GM19455 (cell line): ENCODE data around the gene ZFYVE26.
A peak's percentile ranks its signal among the peaks of the same experiment; 100 is the strongest.
"Not testable (repeated sequence)": the region's sequence is repeated elsewhere in the genome, so short reads cannot be mapped to it uniquely, and the experiment has no call there.

Experiments
- ATAC-seq: cut with Tn5 transposase; IDR thresholded peaks from one replicate; pipeline ENCODE4 v1.9.1; 2021; ENCODE audit not compliant: unreplicated experiment

Gene ZFYVE26

GRCh38 chr14:67816326-67817002 lies at the start of gene ZFYVE26:
Gene ZFYVE26 (minus strand): TSS chr14:67816590. CDS start chr14:67815963, 627 bp downstream.
- peak; percentile 74 for ATAC-seq

DNA sequence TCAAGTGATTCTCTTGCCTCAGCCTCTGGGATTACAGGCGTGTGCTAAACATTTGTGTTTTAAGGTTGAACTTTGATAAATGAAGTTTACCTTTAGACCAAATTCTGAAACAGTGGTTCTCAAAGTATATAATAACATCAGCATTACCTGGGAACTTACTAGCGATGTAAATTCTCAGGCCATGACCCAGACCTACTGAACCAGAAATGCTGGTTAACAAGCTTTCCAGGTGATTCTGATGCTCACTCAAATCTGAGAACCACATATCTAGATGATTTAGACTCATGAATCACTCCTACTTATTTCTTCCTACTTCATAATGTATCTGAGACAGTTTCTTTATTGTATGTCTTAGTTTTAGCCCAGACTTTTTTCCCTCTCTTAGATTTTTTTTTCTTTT lies 46.8 kb upstream of the ZFYVE26 start:
- no peak for ATAC-seq

- ATAC-seq, result no peak
Observed at GRCh38 chr14:67859169-67859749, 42.9 kb upstream of the ZFYVE26 start.

DNA sequence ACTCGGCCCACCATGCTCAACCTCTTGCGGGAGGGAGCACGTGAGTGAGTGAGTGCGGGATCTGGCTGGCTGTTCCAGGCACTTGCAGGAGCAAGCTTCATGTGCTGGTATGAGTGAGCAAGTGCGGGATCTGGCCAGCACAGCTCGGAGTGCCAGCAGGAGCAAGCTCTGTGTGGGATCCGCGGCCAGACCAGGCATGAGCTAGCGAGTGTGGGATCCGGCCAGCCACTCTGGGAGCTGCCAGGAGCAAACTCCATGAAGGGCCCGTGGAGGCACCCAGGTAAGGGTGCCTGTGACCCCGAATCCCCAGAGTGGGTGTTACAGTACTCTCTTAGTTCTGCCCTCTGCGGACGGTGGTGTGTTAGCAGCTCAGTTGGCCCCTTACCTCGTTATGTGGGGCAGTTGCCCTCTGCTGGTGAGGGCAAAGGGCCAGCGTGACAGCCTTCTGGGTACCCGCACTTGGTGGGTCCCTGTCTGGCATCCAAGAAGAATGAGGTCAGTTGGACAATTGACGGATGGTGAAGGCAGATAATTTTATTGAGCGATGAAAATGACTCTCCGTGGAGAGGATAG lies 41.5 kb upstream of the ZFYVE26 start:
- no peak for ATAC-seq

DNA sequence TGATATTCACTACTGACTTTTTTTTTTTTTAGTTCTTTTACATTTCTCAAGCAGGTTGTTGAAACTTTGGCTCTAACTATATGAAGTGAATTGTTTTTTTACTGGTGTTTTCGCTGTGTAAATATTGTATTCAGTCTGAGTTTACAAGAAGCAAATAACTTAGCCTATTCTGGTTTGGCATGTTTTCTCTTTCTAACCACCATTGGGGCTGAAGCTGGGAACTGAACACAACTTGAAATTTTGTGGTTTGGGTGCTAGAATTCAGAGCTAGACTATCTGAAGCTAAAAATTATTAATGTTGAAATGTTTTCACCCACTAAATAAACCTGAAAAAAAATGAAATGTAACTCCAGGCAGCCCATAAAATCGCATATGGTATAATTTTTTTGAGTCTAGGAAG lies 40.4 kb upstream of the ZFYVE26 start:
- no peak for ATAC-seq

- no peak for ATAC-seq
Observed at GRCh38 chr14:67853715-67854114, 37.3 kb upstream of the ZFYVE26 start.

- ATAC-seq, result no peak
Observed at GRCh38 chr14:67852926-67853604, 36.7 kb upstream of the ZFYVE26 start.

- no peak for ATAC-seq
Observed at GRCh38 chr14:67851785-67852410, 35.5 kb upstream of the ZFYVE26 start.

GRCh38 chr14:67850066-67850830 lies 33.9 kb upstream of the ZFYVE26 start:
- ATAC-seq, result no peak

DNA sequence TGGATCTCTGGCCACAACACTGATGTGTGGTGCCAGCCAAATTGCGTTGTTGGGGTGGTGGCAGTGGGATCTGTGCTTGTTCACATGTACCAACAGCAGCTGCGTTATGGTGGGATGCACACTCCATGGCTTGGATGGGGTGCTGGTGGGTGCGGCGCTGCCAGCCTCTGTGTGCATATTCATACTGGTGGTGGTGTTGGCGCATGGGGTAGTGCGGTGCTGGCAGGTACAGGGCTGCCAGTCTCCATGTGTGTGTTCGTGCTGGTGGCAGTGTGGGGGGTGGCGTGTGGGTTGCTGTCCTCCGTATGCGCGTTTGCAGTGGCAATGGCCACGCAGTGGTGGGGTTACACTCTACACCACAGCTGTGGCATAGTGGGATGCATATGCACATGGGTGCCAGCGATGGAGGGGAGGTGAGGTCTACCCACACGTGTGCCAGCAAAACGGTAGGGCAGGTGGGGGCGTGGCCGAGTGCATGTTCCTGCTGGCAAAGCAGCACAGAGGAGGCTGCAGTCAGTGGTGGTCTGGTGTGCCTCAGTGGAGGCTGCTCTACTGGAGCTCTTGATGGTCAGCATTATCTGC lies 29.7 kb upstream of the ZFYVE26 start:
- ATAC-seq, result no peak

DNA sequence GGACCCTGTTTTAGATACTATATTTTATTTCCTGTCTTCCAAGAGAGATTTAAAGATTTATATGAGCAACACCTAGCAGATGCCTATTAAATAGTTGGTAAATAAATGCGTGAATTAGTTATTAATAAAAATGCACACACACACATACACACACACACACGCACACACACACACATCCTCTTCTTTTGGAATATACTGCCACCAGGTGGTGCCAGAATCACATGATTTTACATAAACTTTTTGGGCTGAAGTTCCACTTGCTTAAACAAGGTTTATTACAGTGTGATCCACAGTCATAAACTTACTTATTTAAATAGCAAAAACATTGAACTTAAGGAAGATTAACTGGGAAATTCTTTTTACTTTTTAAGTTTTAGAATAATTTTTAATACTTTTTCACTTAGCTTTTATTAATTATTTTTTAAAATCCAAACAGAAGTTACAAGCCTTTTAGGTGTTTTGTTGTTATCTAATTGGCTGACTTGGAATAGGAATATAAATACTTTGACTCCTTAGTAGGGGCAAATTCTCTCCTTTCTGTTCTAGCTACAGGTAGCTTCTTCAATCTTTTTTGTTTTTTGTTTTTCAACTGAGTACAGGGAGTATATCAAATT lies 20.7 kb upstream of the ZFYVE26 start:
- no peak for ATAC-seq

GRCh38 chr14:67835596-67835995 lies 19.2 kb upstream of the ZFYVE26 start:
- ATAC-seq, result no peak

DNA sequence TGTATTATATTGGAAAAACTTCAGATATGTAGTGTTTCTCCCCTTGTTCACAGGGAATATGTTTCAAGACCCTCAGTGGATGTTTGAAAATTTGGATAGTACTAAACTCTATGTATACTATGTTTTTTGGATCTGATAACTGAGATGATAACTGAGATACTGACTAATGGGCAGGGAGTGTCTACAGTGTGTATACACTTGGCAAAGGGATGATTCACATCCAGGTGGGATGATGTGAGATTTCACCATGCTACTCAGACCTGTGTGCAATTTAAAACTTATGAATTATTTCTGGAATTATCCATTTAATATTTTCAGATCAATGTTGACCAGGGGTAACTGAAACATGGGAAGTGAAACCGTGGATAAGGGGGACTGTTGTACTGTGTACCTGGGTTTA lies 17.0 kb upstream of the ZFYVE26 start:
- no peak for ATAC-seq

DNA sequence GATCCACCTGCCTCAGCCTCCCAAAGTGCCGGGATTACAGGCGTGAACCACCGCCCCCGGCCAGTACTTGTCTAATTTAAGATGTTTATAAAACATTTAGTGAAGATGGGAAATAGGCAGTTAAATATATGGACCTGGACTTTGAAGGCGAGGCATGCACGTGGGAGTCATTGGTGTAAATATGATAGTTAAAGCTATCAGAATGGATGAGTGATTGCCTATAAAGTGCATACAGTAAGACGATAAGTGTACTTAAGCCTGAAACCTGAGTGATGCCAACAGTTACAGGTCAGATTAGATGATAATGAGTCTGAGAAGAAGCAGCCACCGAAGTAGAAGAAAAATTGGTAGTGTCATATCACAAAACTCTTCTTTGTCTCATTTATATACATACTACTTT lies 14.7 kb upstream of the ZFYVE26 start:
- no peak for ATAC-seq

DNA sequence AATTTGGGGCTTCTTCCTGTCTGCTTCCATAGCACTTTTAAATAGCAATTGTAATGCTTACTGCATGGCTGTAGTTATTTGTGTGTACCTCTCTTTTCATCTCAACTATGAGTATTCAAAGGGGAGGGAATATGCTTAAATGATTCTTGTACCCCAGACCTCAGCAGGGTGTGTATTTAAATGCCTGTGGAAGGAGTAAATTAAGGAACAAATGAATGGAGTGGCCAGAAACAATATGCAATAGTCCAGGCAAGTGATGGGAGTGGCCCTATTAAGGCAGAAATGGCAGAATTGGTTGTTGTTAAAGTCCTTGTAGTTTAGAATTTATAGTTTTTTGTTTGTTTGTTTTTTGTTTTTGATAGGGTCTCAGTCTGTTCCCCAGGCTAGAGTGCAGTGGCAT lies 4.7 kb upstream of the ZFYVE26 start:
- ATAC-seq, result no peak

DNA sequence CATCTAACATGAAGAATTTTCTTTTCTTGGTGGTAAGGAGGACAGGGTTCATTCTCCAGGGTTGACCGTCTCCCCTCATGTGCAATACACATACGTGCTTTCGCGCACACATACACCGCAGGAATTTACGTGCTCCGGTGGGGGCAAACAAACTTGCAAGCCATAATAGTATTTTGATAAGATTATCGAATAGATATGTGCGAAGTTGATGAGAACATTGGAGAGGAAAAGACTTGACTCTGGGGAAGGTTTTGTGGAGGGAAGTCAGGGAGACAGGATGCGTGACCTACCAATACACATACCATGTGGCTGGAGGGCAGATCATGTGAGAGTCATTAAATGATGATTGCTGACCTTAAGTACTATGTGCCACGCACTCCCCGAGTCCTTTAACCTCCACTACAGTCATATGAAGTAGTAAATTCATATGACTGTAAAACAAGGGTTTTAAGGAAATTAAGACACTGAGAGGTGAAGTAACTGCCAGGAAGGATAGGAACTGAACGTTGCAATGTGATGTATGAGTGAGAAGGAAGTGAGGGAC lies 4.1 kb upstream of the ZFYVE26 start:
- ATAC-seq, result no peak

DNA sequence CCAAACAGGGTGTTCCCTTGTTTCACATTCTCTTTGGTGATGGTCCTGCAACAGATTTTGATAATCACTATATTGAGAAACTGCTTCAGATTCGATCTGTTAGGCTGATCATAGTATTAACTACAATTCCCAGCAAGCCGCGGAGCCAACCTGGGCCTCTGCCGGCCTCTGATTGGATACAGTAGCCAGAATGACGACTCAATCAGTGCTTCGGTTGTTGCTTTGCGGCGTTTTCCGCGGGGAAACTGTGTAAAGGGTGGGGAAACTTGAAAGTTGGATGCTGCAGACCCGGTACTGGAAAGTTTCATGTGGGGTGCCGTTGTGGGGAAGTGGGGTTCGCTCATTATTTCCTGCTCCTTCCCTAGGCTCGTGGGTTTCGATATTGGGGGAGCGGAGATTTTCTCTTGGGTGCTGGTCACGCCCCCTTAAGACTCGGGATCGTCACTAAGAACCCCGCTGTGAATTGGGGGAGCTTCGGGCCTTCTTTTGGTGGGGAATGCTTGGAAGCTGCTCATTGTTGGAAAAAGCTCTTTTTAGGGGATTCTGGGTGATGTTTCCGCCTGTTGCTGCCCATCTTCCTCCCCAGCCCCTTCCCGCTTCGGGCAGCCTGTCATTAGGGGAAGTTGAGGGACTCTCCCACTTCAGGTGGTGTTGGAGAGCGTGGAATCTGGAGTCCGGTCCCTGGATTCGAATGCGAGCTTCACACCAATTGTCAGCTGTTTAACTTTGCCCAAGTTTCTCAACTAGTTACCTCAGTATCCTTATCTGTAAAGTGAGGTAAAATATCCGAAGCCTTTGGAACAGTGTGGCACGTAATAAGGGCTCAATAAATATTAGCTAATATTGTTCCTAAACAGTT lies 3.4 kb upstream of the ZFYVE26 start, which contains the start of gene RAD51B:
Gene RAD51B, plus strand, starts transcription at position 217 of the 859 bp plus-strand sequence.
- peak; percentile 66 for ATAC-seq

- not testable (repeated sequence) for ATAC-seq
Observed at GRCh38 chr14:67818476-67818875, 2.1 kb upstream of the ZFYVE26 start.
